Renal cortical epithelial cell (primary cell): Measurements from ENCODE around the gene SMCO2. TPM values are rescaled to one million over a fixed set of nuclear protein-coding genes. Genes with fewer than 3 reads are reported as not detected.

Source experiments
- DNase-seq: peaks from one replicate; pipeline ENCODE4 v3.0.0-alpha.2; 2011; ENCODE audit warnings: low read depth
- total RNA-seq: library from RNA; depleted of rRNA; stranded (reverse); fragments of >200 nt; gene quantifications from 2 replicates; pipeline ENCODE4 v1.2.3, GENCODE V29; 2014

The SMCO2 gene
- not detected in 2 replicates for total RNA-seq

- DNase-seq: no peak
Measured at GRCh38 chr12:27446436-27446835, at the start of gene SMCO2. Gene SMCO2, plus strand, starts transcription at chr12:27446736. Its CDS starts 23,896 bp downstream, at chr12:27470632.

DNA sequence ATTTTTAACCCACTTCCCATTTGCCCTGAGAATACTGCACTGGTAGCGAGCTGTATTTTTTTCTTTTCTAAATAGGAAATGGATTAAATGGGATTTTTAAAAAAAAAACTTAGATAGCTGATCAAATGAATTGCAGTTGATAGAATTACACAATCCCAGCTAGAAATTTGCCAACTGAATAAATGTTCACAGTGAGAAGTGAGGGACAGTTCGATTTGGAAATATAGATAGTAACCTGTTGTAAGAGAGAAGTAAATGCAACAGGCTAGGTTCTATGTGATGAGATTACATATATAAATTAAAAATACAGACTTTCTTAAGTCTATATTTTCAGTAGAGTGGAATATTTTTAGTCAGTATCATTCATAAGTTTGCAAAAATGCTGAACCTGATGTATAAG lies 48.1 kb upstream of the SMCO2 start:
- no peak for DNase-seq

- no peak for DNase-seq
Measured at GRCh38 chr12:27399074-27399473, 47.5 kb upstream of the SMCO2 start.

- DNase-seq: peak; percentile 30
Measured at GRCh38 chr12:27400856-27401354, 45.6 kb upstream of the SMCO2 start.

- DNase-seq: no peak
Measured at GRCh38 chr12:27412047-27412446, 34.5 kb upstream of the SMCO2 start.

- DNase-seq: no peak
Measured at GRCh38 chr12:27422697-27423096, 23.8 kb upstream of the SMCO2 start.

GRCh38 chr12:27424631-27425230 lies 21.8 kb upstream of the SMCO2 start:
- DNase-seq: peak; percentile 77

DNA sequence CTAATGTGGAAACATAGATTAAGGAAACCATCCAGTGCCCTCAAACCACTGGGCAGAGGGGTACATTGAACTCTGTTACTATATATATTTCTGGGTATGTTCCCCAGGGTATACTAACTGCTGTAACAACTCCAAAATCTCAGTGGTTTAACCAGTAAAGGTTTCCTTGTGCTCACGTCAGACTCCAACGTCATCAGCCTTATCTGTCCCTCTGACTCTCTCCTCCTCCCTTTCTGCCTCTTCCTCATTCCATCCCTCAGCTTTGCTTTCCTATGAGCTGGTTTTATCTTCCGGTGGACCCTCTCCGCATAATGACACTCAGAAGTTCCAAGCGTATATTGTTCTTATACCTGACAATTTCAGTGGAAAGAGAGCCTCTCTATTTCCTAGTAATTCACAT lies 21.2 kb upstream of the SMCO2 start:
- no peak for DNase-seq

DNA sequence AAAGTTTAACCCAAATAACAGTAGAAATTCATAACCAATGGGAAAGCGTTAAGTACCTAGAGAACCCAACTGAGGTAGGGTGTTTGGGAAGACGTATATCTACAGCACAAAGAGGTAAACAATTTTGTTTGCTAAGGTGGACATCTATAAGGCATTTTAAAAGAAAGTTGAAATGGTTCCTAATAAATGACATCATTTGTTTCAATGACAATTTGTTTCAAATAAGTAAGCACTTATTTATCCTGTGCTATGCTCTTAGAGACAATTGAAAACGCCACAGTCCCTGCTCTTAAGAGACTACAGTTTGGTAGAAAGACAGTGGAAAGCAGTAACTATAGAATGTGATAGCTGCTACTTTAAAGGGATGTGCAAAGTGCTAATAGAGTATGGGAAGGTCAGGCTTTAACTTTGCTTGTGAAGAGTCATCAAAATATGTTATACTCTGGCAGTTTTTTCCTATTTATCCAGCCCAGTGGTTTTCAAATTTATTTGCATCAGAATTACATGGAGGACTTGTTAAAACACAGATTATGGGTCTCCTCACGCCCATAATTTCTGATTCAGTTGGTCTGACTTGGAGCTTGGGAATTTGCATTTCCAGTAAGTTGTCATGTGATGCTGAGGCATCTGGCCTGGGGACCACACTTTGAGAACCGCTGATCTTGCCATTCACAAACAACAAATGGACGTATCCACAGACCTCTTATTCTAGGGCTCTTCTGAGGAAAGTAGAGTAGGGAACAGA lies 19.6 kb upstream of the SMCO2 start:
- no peak for DNase-seq

DNA sequence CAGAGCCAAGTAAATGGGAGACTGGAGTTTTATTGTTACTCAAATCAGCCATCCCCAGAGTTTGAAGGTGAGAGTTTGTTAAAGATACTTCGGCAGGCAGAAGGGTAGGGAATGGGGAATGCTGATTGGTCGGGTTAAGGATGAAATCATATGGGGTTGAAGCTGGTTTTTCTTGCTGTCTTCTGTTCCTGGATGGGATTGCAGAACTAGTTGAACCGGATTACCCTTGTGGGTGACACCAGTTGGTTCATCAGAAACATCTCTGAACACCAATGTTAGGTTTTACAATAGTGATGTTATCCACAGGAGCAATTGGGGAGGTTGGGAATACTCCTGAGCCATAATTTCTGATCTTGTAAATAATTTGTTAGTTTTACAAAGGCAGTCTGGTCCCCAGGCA lies 18.7 kb upstream of the SMCO2 start:
- no peak for DNase-seq

- no peak for DNase-seq
Measured at GRCh38 chr12:27428466-27428865, 18.1 kb upstream of the SMCO2 start.

- DNase-seq: no peak
Measured at GRCh38 chr12:27429606-27430005, 16.9 kb upstream of the SMCO2 start.

- no peak for DNase-seq
Measured at GRCh38 chr12:27431185-27431584, 15.4 kb upstream of the SMCO2 start.

GRCh38 chr12:27434673-27435565 lies 11.6 kb upstream of the SMCO2 start:
- DNase-seq: no peak

DNA sequence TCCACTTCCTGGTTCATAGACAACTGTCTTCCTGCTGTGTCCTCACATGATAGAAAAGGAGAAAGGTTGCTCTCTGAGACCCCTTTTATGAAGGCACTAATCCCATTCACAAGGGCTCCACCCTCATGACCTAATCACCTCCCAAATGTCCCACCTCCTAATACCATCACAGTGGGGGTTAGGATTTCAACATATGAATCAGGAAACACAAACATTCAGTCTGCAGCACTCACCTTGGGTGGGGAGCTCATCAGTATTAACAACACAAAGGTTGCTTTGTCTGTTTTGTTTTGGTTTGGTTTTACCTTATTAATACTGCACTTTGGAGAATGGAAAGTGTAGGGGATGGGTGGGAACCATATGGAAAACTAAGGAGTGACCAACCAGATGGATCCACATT lies 10.5 kb upstream of the SMCO2 start:
- DNase-seq: no peak

DNA sequence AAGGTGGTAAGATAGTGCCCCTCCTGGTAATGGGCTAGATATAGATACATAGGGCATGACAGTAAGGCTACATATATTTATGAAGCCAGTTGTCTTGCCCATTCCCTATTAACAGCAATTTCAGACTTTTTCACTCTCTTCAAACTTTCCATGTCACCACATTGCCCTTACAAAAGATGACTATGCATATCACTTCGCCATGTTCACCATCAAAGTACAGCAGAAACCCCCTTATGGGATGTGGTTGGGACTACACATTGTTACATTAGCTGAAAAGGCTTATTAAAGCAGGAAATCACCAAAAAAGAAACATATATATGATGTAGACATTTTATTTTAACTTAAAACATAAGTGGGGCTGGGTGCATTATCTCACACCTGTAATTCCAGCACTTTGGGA lies 9.8 kb upstream of the SMCO2 start:
- no peak for DNase-seq

- DNase-seq: no peak
Measured at GRCh38 chr12:27437839-27438238, 8.7 kb upstream of the SMCO2 start.

DNA sequence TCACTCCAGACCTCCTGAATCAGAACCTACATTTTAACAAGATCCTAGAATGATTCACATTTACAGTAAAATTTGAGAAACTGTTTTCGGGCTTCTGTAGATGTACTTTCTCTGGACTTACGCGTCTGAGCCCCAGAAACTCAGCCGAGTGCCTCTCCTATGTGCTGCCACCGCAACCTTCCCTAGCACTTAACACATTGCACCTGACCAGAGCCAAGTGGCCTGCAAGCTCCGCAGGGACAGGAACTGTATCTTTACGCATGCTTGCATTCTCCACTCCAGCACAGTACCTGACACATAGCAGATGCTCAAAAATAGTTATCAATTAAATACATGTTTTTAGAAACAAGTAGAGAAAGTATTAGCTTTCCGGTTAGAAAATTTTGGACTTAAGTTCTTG lies 1.2 kb downstream of the SMCO2 start:
- DNase-seq: no peak

- no peak for DNase-seq
Measured at GRCh38 chr12:27449026-27449425, 2.5 kb downstream of the SMCO2 start.

DNA sequence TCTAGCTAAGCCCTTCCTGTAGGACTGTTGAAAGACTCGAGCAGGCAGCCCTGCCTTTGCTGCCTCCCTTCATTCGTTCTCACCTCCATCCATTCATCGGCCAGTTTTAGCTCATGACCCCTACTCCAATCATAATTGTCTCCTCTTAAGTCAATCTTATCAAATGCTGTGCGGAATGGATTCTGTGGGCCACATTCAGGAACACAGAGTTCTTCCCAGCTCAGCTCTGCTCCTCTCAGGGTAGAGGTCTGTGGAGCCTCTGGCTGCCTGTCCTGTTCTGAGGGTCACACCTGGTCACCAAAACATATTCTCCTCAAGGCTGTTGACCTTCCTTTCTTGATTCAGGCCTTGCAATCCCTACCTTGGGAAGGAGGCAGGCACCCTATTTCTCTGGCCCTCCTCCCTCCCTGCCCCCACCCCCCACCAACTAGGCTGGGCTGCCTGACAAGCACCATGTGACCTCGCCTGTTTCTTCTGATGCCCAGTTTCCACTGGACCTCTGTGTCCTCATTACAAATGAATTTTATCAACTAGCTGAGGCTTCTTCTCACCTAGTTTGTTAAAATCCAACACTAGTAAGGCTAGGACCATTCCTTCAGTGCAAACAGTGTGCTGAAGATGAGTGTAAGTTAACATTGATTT lies 3.5 kb downstream of the SMCO2 start:
- no peak for DNase-seq

DNA sequence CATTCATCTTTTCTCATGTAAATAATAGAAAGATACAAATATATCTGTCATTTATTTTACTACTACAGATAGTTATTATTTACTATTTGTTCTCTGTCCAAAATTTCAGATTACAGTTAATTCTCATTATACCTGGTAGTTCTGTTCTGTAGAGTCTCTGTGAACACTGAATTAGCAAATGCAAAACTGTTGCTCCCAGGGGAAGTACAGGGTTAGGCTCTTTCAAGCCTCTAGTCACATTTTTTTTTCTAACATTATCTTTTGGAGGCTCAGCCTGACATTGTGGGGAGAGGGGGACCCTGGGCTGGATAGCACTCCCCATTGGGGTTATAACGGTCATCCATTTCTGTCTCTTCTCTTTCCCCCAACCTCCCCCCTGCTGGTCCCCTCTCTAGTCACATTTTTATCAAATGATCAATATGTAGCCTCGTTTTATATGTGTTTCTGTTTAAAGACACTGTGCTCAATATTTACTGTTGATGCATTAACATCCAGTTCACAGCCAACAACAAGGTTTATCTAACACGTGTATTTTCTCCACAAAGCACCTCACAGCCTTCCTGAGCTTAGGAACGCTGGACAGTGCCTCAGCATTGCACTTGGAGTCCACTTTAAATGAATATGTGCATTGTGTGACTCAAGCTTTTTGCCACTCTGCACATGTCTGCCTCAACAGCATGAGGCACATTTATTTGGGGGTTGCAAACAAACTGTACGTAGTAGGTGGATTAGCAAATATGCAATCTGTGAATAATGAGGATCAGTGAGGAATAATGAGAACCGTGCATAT lies 4.7 kb downstream of the SMCO2 start:
- no peak for DNase-seq
